NCI-H446 treated with DMSO at 0.1 percent for 48 hours (cell line): ENCODE data around the gene FAM204A.

ENCODE experiments used
- DNase-seq: peaks from one replicate; lab custom pipeline; 2025; lab: John Stamatoyannopoulos, UW

Gene FAM204A

GRCh38 chr10:118341791-118342637, at the start of gene FAM204A:
FAM204A (minus strand) TSS chr10:118342324; CDS start chr10:118336415, 5,909 bp downstream.
- DNase-seq: peak; percentile 64

GRCh38 chr10:118383699-118384098, 41.6 kb upstream of the FAM204A start:
- no peak for DNase-seq

GRCh38 chr10:118383063-118383689, 41.1 kb upstream of the FAM204A start:
- DNase-seq: no peak

- DNase-seq: no peak
These were observed 32.3 kb upstream of the FAM204A start for GRCh38 chr10:118374404-118374803.

- DNase-seq: no peak
These were observed 31.7 kb upstream of the FAM204A start for GRCh38 chr10:118373786-118374185.

- DNase-seq: no peak
These were observed 28.4 kb upstream of the FAM204A start for GRCh38 chr10:118370499-118370898.

GRCh38 chr10:118369641-118370205, 27.6 kb upstream of the FAM204A start:
- no peak for DNase-seq

- no peak for DNase-seq
These were observed 23.6 kb upstream of the FAM204A start for GRCh38 chr10:118365702-118366101.

- no peak for DNase-seq
These were observed 20.0 kb upstream of the FAM204A start for GRCh38 chr10:118362103-118362502.

GRCh38 chr10:118358327-118358726, 16.2 kb upstream of the FAM204A start:
- DNase-seq: no peak

GRCh38 chr10:118357841-118358240, 15.7 kb upstream of the FAM204A start:
- no peak for DNase-seq

- DNase-seq: no peak
These were observed 14.5 kb upstream of the FAM204A start for GRCh38 chr10:118356628-118357027.

GRCh38 chr10:118355234-118355633, 13.1 kb upstream of the FAM204A start:
- no peak for DNase-seq

- DNase-seq: no peak
These were observed 7.1 kb upstream of the FAM204A start for GRCh38 chr10:118349235-118349634.

GRCh38 chr10:118343549-118343948, 1.4 kb upstream of the FAM204A start:
- DNase-seq: no peak

GRCh38 chr10:118343115-118343514, 991 bp upstream of the FAM204A start:
- no peak for DNase-seq

GRCh38 chr10:118342638-118343020, 505 bp upstream of the FAM204A start:
- no peak for DNase-seq

- no peak for DNase-seq
These were observed 1.6 kb downstream of the FAM204A start for GRCh38 chr10:118340486-118340885.

GRCh38 chr10:118339111-118339510, 3.0 kb downstream of the FAM204A start:
- DNase-seq: no peak

GRCh38 chr10:118337356-118337755, 4.8 kb downstream of the FAM204A start:
- DNase-seq: no peak

- DNase-seq: no peak
These were observed 8.3 kb downstream of the FAM204A start for GRCh38 chr10:118333871-118334270.

GRCh38 chr10:118332948-118333710, 9.0 kb downstream of the FAM204A start:
- no peak for DNase-seq
